ENCODE data around the gene RS1.

RS1 gene

GRCh38 chrX:18701621-18702361 is 29.9 kb upstream of the RS1 start:
- DNase-seq (ENCODE audit: low read depth, low spot score): peak; percentile 21
- TF ChIP-seq CTCF (IDR thresholded peaks at IDR 0.05; ENCODE audit: low read depth, low read length): no peak
- in situ Hi-C loops (cut with HindIII; ENCODE audit: low sequenced_read_pairs): no loop called here
- no peak overlapping the region for H3K4me3 ChIP-seq (ENCODE audit: low read depth, low read length)

- TF ChIP-seq CTCF (IDR thresholded peaks at IDR 0.05; ENCODE audit: low read depth, low read length): no peak
- in situ Hi-C loops (cut with HindIII; ENCODE audit: low sequenced_read_pairs): no loop called here
- no peak for DNase-seq (ENCODE audit: low read depth, low spot score)
- no peak overlapping the region for H3K4me3 ChIP-seq (ENCODE audit: low read depth, low read length)
These were observed 27.1 kb upstream of the RS1 start for GRCh38 chrX:18698737-18699650.

- H3K4me3 ChIP-seq (ENCODE audit: low read depth, low read length): no peak overlapping the region
- in situ Hi-C loops (cut with HindIII; ENCODE audit: low sequenced_read_pairs): no loop called here
- no peak for DNase-seq (ENCODE audit: low read depth, low spot score)
- no peak for TF ChIP-seq CTCF (IDR thresholded peaks at IDR 0.05; ENCODE audit: low read depth, low read length)
These were observed 24.7 kb upstream of the RS1 start for GRCh38 chrX:18696653-18697052.

- no peak for DNase-seq (ENCODE audit: low read depth, low spot score)
- in situ Hi-C loops (cut with HindIII; ENCODE audit: low sequenced_read_pairs): no loop called here
- no peak overlapping the region for H3K4me3 ChIP-seq (ENCODE audit: low read depth, low read length)
- no peak for TF ChIP-seq CTCF (IDR thresholded peaks at IDR 0.05; ENCODE audit: low read depth, low read length)
These were observed 20.6 kb upstream of the RS1 start for GRCh38 chrX:18692541-18692940.

GRCh38 chrX:18691431-18691830 is 19.5 kb upstream of the RS1 start:
- no peak for DNase-seq (ENCODE audit: low read depth, low spot score)
- TF ChIP-seq CTCF (IDR thresholded peaks at IDR 0.05; ENCODE audit: low read depth, low read length): no peak
- in situ Hi-C loops (cut with HindIII; ENCODE audit: low sequenced_read_pairs): no loop called here
- no peak overlapping the region for H3K4me3 ChIP-seq (ENCODE audit: low read depth, low read length)

GRCh38 chrX:18687856-18688495 is 16.1 kb upstream of the RS1 start:
- TF ChIP-seq CTCF (IDR thresholded peaks at IDR 0.05; ENCODE audit: low read depth, low read length): no peak
- in situ Hi-C loops (cut with HindIII; ENCODE audit: low sequenced_read_pairs): no loop called here
- no peak overlapping the region for H3K4me3 ChIP-seq (ENCODE audit: low read depth, low read length)
- DNase-seq (ENCODE audit: low read depth, low spot score): no peak

Data from astrocyte of the spinal cord (primary cell).